ENCODE measurements around the gene ACSL1.
"Not testable (repeated sequence)": the region's sequence is repeated elsewhere in the genome, so short reads cannot be mapped to it uniquely, and the experiment has no call there.

ACSL1 gene

GRCh38 chr4:184785813-184786212, 40.0 kb downstream of the ACSL1 start:
- DNase-seq = no peak

GRCh38 chr4:184784628-184785257, 41.0 kb downstream of the ACSL1 start:
- DNase-seq = no peak

- DNase-seq = no peak
Measured at GRCh38 chr4:184782731-184783373, 42.9 kb downstream of the ACSL1 start.

GRCh38 chr4:184779160-184779559, 46.6 kb downstream of the ACSL1 start:
- DNase-seq = not testable (repeated sequence)

GRCh38 chr4:184778325-184778724, 47.4 kb downstream of the ACSL1 start:
- DNase-seq = no peak

GRCh38 chr4:184776821-184777220, 48.9 kb downstream of the ACSL1 start:
- DNase-seq = no peak

GRCh38 chr4:184775854-184776555, 49.8 kb downstream of the ACSL1 start:
- DNase-seq = no peak

GRCh38 chr4:184774152-184774551, 51.6 kb downstream of the ACSL1 start:
- no peak for DNase-seq

GRCh38 chr4:184771416-184771815, 54.4 kb downstream of the ACSL1 start:
- DNase-seq = no peak

GRCh38 chr4:184769141-184769765, 56.5 kb downstream of the ACSL1 start:
- no peak for DNase-seq

- no peak for DNase-seq
Measured at GRCh38 chr4:184768296-184768695, 57.5 kb downstream of the ACSL1 start.

GRCh38 chr4:184766446-184766845, 59.3 kb downstream of the ACSL1 start:
- no peak for DNase-seq

GRCh38 chr4:184765473-184766340, 60.1 kb downstream of the ACSL1 start:
- DNase-seq = no peak

GRCh38 chr4:184764601-184765000, 61.2 kb downstream of the ACSL1 start:
- no peak for DNase-seq

- no peak for DNase-seq
Measured at GRCh38 chr4:184763150-184763780, 62.5 kb downstream of the ACSL1 start.

GRCh38 chr4:184762100-184762499, 63.7 kb downstream of the ACSL1 start:
- DNase-seq = no peak

GRCh38 chr4:184760681-184761080, 65.1 kb downstream of the ACSL1 start:
- DNase-seq = no peak

- no peak for DNase-seq
Measured at GRCh38 chr4:184757810-184758209, 68.0 kb downstream of the ACSL1 start.

GRCh38 chr4:184756399-184756798, 69.4 kb downstream of the ACSL1 start:
- DNase-seq = no peak

- DNase-seq = no peak
Measured at GRCh38 chr4:184755278-184755677, 70.5 kb downstream of the ACSL1 start.

GRCh38 chr4:184752496-184753275, 73.1 kb downstream of the ACSL1 start:
- DNase-seq = no peak
